Activated T-helper 1 cell treated with anti-CD3 and anti-CD28 coated beads, Interleukin-2, amount 50 U/mL, for 16 hours (primary cell): ENCODE results near the gene NKD1.

Experiments
- DNase-seq, 2 donors: peaks; one replicate each; pipeline ENCODE4 v3.0.0-alpha.2; 2020; ENCODE audit warnings: low read depth in 1 of 2, low spot score in 1 of 2

NKD1 gene

GRCh38 chr16:50558913-50559312 lies 10.7 kb downstream of the NKD1 start:
- DNase-seq = no peak

- no peak for DNase-seq
Measured at GRCh38 chr16:50559342-50559741, 11.1 kb downstream of the NKD1 start.

- no peak for DNase-seq
Measured at GRCh38 chr16:50559804-50560514, 11.8 kb downstream of the NKD1 start.

GRCh38 chr16:50560903-50561863 lies 13.0 kb downstream of the NKD1 start:
- no peak for DNase-seq

- no peak for DNase-seq
Measured at GRCh38 chr16:50562657-50563056, 14.5 kb downstream of the NKD1 start.

GRCh38 chr16:50563989-50564388 lies 15.8 kb downstream of the NKD1 start:
- no peak for DNase-seq

GRCh38 chr16:50565428-50565827 lies 17.2 kb downstream of the NKD1 start:
- no peak for DNase-seq

GRCh38 chr16:50566014-50566962 lies 18.1 kb downstream of the NKD1 start:
- DNase-seq = no peak

- no peak for DNase-seq
Measured at GRCh38 chr16:50567651-50568050, 19.5 kb downstream of the NKD1 start.

GRCh38 chr16:50568187-50568815 lies 20.1 kb downstream of the NKD1 start:
- DNase-seq = no peak

GRCh38 chr16:50570354-50570753 lies 22.2 kb downstream of the NKD1 start:
- no peak for DNase-seq

GRCh38 chr16:50570808-50571598 lies 22.8 kb downstream of the NKD1 start:
- DNase-seq = no peak

- no peak for DNase-seq
Measured at GRCh38 chr16:50571786-50572185, 23.6 kb downstream of the NKD1 start.

- no peak for DNase-seq
Measured at GRCh38 chr16:50572700-50573099, 24.5 kb downstream of the NKD1 start.

- DNase-seq = no peak
Measured at GRCh38 chr16:50573279-50573678, 25.1 kb downstream of the NKD1 start.

GRCh38 chr16:50573947-50574744 lies 25.9 kb downstream of the NKD1 start:
- DNase-seq = no peak

- no peak for DNase-seq
Measured at GRCh38 chr16:50574745-50575136, 26.5 kb downstream of the NKD1 start.

GRCh38 chr16:50575743-50576142 lies 27.5 kb downstream of the NKD1 start:
- no peak for DNase-seq
